Measurements from ENCODE around the gene PRAC1. TPM values are rescaled to one million over a fixed set of nuclear protein-coding genes. Genes with fewer than 3 reads are reported as not detected.

Gene PRAC1
- total RNA-seq (2013; cell fraction: nucleolus; rRNA removed), result not detected in 2 replicates
- not detected in 2 replicates for total RNA-seq (2014; rRNA removed)
- not detected in 2 replicates for total RNA-seq (2014; rRNA removed; fragmentation: Illumina TruSeq; extraction: Trizol)
- not detected in 2 replicates for total RNA-seq (2021)
- polyA plus RNA-seq (2011; ENCODE audit: low read depth), result not detected
- polyA plus RNA-seq (2011; rRNA removed), result not detected in 2 replicates
- not detected in 2 replicates for polyA plus RNA-seq (2011; cell fraction: cytosol; rRNA removed)
- polyA plus RNA-seq (2011; cell fraction: nucleus; rRNA removed), result not detected in 2 replicates
- polyA plus RNA-seq (2012), result not detected in 2 replicates
- polyA plus RNA-seq (2014; fragmentation: Illumina TruSeq; extraction: Trizol), result not detected in 2 replicates
- polyA plus RNA-seq (2014; fragmentation: Nextera tagmentation; extraction: Ambion mirVana), result not detected
- polyA plus RNA-seq (2014; rRNA removed), result not detected in 2 replicates
- not detected for polyA plus RNA-seq (2016; fragmentation: Nextera tagmentation; extraction: Ambion mirVana)
- not detected in 2 replicates for polyA minus RNA-seq (2011; rRNA and poly(A)+ RNA removed)
- not detected in 2 replicates for polyA minus RNA-seq (2011; cell fraction: cytosol; rRNA and poly(A)+ RNA removed)
- polyA minus RNA-seq (2011; cell fraction: nucleus; rRNA and poly(A)+ RNA removed), result not detected in 2 replicates
- Bru-seq, nascent RNA, result percentile 26 among the genes with signal in this experiment
- BruChase-seq, experiment 1, labeled RNA remaining after a 6-hour chase, result not detected
- BruChase-seq, experiment 2, labeled RNA remaining after a 2-hour chase, result not detected
- long read RNA-seq, experiment 1, result 0 reads
- long read RNA-seq, experiment 2, result 0 reads

- 26% methylated on average over 21 of the region's 21 CpGs for WGBS (ENCODE audit: insufficient coverage, insufficient replicate concordance, low lambda C conversion rate, missing lambda C conversion rate)
- no peaks in the 10 kb centered on the region for H4K20me1 ChIP-seq (ENCODE audit: control insufficient read depth, insufficient read depth)
- H3K4me3 ChIP-seq, result no peak within 1 kb of the TSS
- H3K4me2 ChIP-seq (ENCODE audit: control insufficient read depth, insufficient read depth), result peak within 1 kb of the TSS; percentile 63
- ChIA-PET SMC1A (ENCODE audit: uncharacterized antibody, unreplicated experiment) (interaction anchor here (1.5 to 3.0 kb wide), 2 partner anchors 43 to 80 kb away, joined by 4 to 19 read pairs; no protein-coding TSS in a partner anchor), RAD21 (ENCODE audit: unreplicated experiment) (interaction anchor here (2.3 to 5.5 kb wide), 4 partner anchors 43 to 162 kb away, joined by 8 to 67 read pairs (median 23); no protein-coding TSS in a partner anchor), POLR2A (no interaction called here), CTCF (interaction anchor here (1.5 to 7.5 kb wide), 6 partner anchors 36 to 156 kb away, joined by 3 to 108 read pairs (median 34); no protein-coding TSS in a partner anchor)
- H3K4me1 ChIP-seq (ENCODE audit: control insufficient read depth, insufficient read depth, low read length), result no peaks in the 10 kb centered on the region; the same call in 1 of the 2 replicates
- H3K9me3 ChIP-seq (replicated peaks; ENCODE audit: control insufficient read depth, insufficient read depth, low read length), result no peaks in the 10 kb centered on the region; the same call in 2 of the 3 replicates
- H3K27me3 ChIP-seq (replicated peaks in 1 of 2; ENCODE audit: control insufficient read depth in 2 of 2, insufficient read depth in 2 of 2, low read length in 1 of 2), result peaks cover 38 to 64% of the 10 kb centered on the region in 2 experiments
- BruUV-seq (replicated peaks), result no TSS peak
- DNase-seq (ENCODE audit: low read depth, low spot score) (no peak), ATAC-seq (no peak), FAIRE-seq (no peak)
- no peak within 1 kb of the TSS for H2AFZ ChIP-seq (ENCODE audit: control insufficient read depth, low read depth, low read length)
- in situ Hi-C loops (cut with MboI) (no loop called here), intact Hi-C loops (cut with micrococcal nuclease; ENCODE audit: unreplicated experiment) (loop anchor here (5.0 kb wide), 1 partner anchor 70 kb away; no protein-coding TSS in a partner anchor)
- no peaks in the 10 kb centered on the region for H3K36me3 ChIP-seq (ENCODE audit: control insufficient read depth in 2 of 2, insufficient read depth in 2 of 2, low read length in 1 of 2)
- no peaks in the 10 kb centered on the region for H3K79me2 ChIP-seq (ENCODE audit: control insufficient read depth, insufficient read depth, low read length)
- H3K27ac ChIP-seq (ENCODE audit: control insufficient read depth, insufficient read depth), result no peak within 1 kb of the TSS
- H3K9ac ChIP-seq (ENCODE audit: control insufficient read depth, insufficient read depth, low read length), result no peak within 1 kb of the TSS
- no peak for TF ChIP-seq ESRRA (IDR thresholded peaks at IDR 0.05; ENCODE audit: low read length)
- no peak for TF ChIP-seq E2F8 (IDR thresholded peaks at IDR 0.05; ENCODE audit: low read depth, partially characterized antibody)
- TF ChIP-seq CEBPZ (IDR thresholded peaks at IDR 0.05; ENCODE audit: low read depth, low read length), result no peak
- TF ChIP-seq MEF2A (IDR thresholded peaks at IDR 0.05; ENCODE audit: insufficient read depth, low read depth, low read length), result no peak
- TF ChIP-seq RELB (IDR thresholded peaks at IDR 0.05; ENCODE audit: low read depth), result no peak
- no peak for TF ChIP-seq SMAD1 (IDR thresholded peaks at IDR 0.05; ENCODE audit: low read depth, partially characterized antibody)
- TF ChIP-seq, protein P1, sequence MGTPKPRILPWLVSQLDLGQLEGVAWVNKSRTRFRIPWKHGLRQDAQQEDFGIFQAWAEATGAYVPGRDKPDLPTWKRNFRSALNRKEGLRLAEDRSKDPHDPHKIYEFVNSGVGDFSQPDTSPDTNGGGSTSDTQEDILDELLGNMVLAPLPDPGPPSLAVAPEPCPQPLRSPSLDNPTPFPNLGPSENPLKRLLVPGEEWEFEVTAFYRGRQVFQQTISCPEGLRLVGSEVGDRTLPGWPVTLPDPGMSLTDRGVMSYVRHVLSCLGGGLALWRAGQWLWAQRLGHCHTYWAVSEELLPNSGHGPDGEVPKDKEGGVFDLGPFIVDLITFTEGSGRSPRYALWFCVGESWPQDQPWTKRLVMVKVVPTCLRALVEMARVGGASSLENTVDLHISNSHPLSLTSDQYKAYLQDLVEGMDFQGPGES (IDR thresholded peaks at IDR 0.05), result no peak
- no peak for TF ChIP-seq SUZ12 (IDR thresholded peaks at IDR 0.05; ENCODE audit: unreplicated experiment)
- TF ChIP-seq ZNF207 (IDR thresholded peaks at IDR 0.05; ENCODE audit: borderline replicate concordance), result no peak
- TF ChIP-seq HCFC1 (IDR thresholded peaks at IDR 0.05; ENCODE audit: low read length), result no peak
These were observed at the start of gene PRAC1 for GRCh38 chr17:48722201-48722907. PRAC1 (minus strand) TSS chr17:48722518; CDS start chr17:48722392, 126 bp downstream.

All from GM12878 (cell line).